WTC11 (cell line): ENCODE results near the gene COX10.

Source experiments
- ATF3 ChIP-seq: sonication (generic); formaldehyde crosslinking; conservative IDR thresholded peaks from 2 replicates; pipeline ENCODE4 v1.8.1; 2022; ENCODE audit warnings: mild to moderate bottlenecking, missing genetic modification reagents
- CBFB ChIP-seq: sonication (generic); formaldehyde crosslinking; IDR thresholded peaks from 2 replicates; pipeline ENCODE4 v1.8.1; 2022; ENCODE audit warnings: mild to moderate bottlenecking, low read depth, missing genetic modification reagents
- CDX4 ChIP-seq: fragments of 250-450 bp; sonication (Bioruptor Pico); IDR thresholded peaks from 2 replicates; pipeline ENCODE4 v1.9.0; 2021; ENCODE audit warnings: moderate library complexity, mild to moderate bottlenecking, inconsistent platforms, borderline replicate concordance
- HMGA2 ChIP-seq: fragments of 250-450 bp; sonication (Bioruptor Pico); IDR thresholded peaks from 2 replicates; pipeline ENCODE4 v1.4.0; 2021; ENCODE audit warnings: mild to moderate bottlenecking, moderate library complexity
- MYBL2 ChIP-seq: sonication (generic); formaldehyde crosslinking; IDR thresholded peaks from 2 replicates; pipeline ENCODE4 v1.8.1; 2023; ENCODE audit warnings: mild to moderate bottlenecking, moderate library complexity, missing genetic modification reagents
- NFE2L1 ChIP-seq: sonication (generic); formaldehyde crosslinking; IDR thresholded peaks from 2 replicates; pipeline ENCODE4 v1.8.1; 2023; ENCODE audit warnings: missing genetic modification reagents
- NR2C2 ChIP-seq: sonication (generic); formaldehyde crosslinking; IDR thresholded peaks from 2 replicates; pipeline ENCODE4 v1.8.0; 2022; ENCODE audit warnings: mild to moderate bottlenecking, missing genetic modification reagents
- ZNF232 ChIP-seq: sonication (generic); formaldehyde crosslinking; IDR thresholded peaks from 2 replicates; pipeline ENCODE4 v1.8.0; 2022; ENCODE audit warnings: mild to moderate bottlenecking, missing genetic modification reagents
- TF ChIP-seq, protein P1 (sequence below): fragments of 200-600 bp; IDR thresholded peaks from 2 replicates; pipeline ENCODE4 v1.8.0; 2022; ENCODE audit warnings: antibody characterized with exemption
- TF ChIP-seq, protein P2 (sequence below): sonication (generic); formaldehyde crosslinking; IDR thresholded peaks from 2 replicates; pipeline ENCODE4 v1.8.1; 2022; ENCODE audit warnings: mild to moderate bottlenecking, missing genetic modification reagents, moderate library complexity, borderline replicate concordance

DNA sequence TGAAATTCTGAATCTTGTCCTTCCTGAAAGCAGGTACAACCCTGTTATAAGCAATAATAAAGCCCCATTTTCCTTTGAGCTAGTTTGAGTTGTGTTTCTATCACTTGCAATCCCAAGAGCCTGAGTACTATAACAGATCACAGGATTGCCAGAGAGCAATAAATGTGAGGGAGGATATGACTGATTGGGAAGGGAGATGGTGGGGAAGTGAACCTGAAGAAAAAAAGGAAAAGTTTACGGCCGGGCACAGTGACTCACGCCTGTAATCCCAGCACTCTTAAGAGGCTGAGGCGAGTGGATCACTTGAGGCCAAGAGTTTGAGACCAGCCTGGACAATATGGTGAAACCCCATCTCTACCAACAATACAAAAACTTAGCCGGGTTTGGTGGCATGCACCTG is 80.4 kb downstream of the COX10 start:
- TF ChIP-seq NR2C2 (CRISPR knock-in tag) (no peak), CBFB (no peak), ZNF232 (CRISPR knock-in tag) (no peak), ATF3 (CRISPR knock-in tag) (no peak), CDX4 (no peak), HMGA2 (CRISPR knock-in tag) (no peak), NFE2L1 (CRISPR knock-in tag) (no peak), MYBL2 (CRISPR knock-in tag) (no peak)
- TF ChIP-seq, protein P1, sequence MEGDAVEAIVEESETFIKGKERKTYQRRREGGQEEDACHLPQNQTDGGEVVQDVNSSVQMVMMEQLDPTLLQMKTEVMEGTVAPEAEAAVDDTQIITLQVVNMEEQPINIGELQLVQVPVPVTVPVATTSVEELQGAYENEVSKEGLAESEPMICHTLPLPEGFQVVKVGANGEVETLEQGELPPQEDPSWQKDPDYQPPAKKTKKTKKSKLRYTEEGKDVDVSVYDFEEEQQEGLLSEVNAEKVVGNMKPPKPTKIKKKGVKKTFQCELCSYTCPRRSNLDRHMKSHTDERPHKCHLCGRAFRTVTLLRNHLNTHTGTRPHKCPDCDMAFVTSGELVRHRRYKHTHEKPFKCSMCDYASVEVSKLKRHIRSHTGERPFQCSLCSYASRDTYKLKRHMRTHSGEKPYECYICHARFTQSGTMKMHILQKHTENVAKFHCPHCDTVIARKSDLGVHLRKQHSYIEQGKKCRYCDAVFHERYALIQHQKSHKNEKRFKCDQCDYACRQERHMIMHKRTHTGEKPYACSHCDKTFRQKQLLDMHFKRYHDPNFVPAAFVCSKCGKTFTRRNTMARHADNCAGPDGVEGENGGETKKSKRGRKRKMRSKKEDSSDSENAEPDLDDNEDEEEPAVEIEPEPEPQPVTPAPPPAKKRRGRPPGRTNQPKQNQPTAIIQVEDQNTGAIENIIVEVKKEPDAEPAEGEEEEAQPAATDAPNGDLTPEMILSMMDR, result no peak
- TF ChIP-seq, protein P2, sequence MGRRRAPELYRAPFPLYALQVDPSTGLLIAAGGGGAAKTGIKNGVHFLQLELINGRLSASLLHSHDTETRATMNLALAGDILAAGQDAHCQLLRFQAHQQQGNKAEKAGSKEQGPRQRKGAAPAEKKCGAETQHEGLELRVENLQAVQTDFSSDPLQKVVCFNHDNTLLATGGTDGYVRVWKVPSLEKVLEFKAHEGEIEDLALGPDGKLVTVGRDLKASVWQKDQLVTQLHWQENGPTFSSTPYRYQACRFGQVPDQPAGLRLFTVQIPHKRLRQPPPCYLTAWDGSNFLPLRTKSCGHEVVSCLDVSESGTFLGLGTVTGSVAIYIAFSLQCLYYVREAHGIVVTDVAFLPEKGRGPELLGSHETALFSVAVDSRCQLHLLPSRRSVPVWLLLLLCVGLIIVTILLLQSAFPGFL, result no peak
